ENCODE data around the gene KIF18B. TPM values are rescaled to one million over a fixed set of nuclear protein-coding genes. Genes with fewer than 3 reads are reported as not detected.

The KIF18B gene
- total and polyA plus RNA-seq, 9 donors = 0.10 to 0.79 (median 0.17) TPM; not detected in 3

- Histone ChIP-seq H3K9me3 (no peaks in the 10 kb centered on the region), H3K4me3 (no peak overlapping the region), H3K36me3 (no peaks in the 10 kb centered on the region), H3K27me3 (no peaks in the 10 kb centered on the region), H3K4me1 (ENCODE audit: insufficient read depth) (peaks cover 4% of the 10 kb centered on the region), H3K27ac (no peak overlapping the region)
- no peak for DNase-seq
- 46 to 51% (median 49%) methylated on average over 3 of the region's 3 CpGs for WGBS, 3 donors
- intact Hi-C loops (cut with DNase I) = no loop called here
- TF ChIP-seq EP300 (IDR thresholded peaks at IDR 0.05) (no peak), POLR2A (IDR thresholded peaks at IDR 0.05) (no peak), CTCF (IDR thresholded peaks at IDR 0.05) (no peak)
Observed at GRCh38 chr17:44900894-44901293, 46.7 kb downstream of the KIF18B start.

GRCh38 chr17:44899074-44899782, 48.3 kb downstream of the KIF18B start, which contains the start of gene EFTUD2:
TSS of gene EFTUD2 (minus strand) at chr17:44899445. CDS start at chr17:44894521, 4,924 bp downstream.
- peak within 1 kb of the TSS; percentile 73 for H3K4me3 ChIP-seq
- peak; percentile 92 to 96 (median 95) for DNase-seq
- intact Hi-C loops (cut with DNase I) = no loop called here

GRCh38 chr17:44898768-44899073, 48.9 kb downstream of the KIF18B start:
- H3K4me3 ChIP-seq = peak overlapping the region; percentile 73
- peaks cover 4% of the 10 kb centered on the region for H3K4me1 ChIP-seq (ENCODE audit: insufficient read depth)
- WGBS, 3 donors = 0 to 1% (median 0%) methylated on average over 7 of the region's 7 CpGs
- no peaks in the 10 kb centered on the region for H3K27me3 ChIP-seq
- peak overlapping the region in 1 of 2 donors; percentile 93 for H3K27ac ChIP-seq
- DNase-seq = no peak
- H3K36me3 ChIP-seq = no peaks in the 10 kb centered on the region
- no peaks in the 10 kb centered on the region for H3K9me3 ChIP-seq
- TF ChIP-seq EP300 (IDR thresholded peaks at IDR 0.05) (no peak), CTCF (IDR thresholded peaks at IDR 0.05) (no peak), POLR2A (IDR thresholded peaks at IDR 0.05) (no peak)
- intact Hi-C loops (cut with DNase I) = no loop called here

More at GRCh38 chr17:44899074-44899782, 48.3 kb downstream of the KIF18B start, which contains the start of gene EFTUD2:
- Histone ChIP-seq H3K9me3 (no peaks in the 10 kb centered on the region), H3K4me1 (ENCODE audit: insufficient read depth) (peaks cover 4% of the 10 kb centered on the region), H3K27me3 (no peaks in the 10 kb centered on the region), H3K27ac (peak within 1 kb of the TSS; percentile 73 to 93), H3K36me3 (no peaks in the 10 kb centered on the region)
- peak in 2 of 3 donors; percentile 52 to 55 for TF ChIP-seq CTCF (IDR thresholded peaks at IDR 0.05)
- TF ChIP-seq EP300 (IDR thresholded peaks at IDR 0.05) = no peak
- peak; percentile 51 for TF ChIP-seq POLR2A (IDR thresholded peaks at IDR 0.05)
- 0% methylated on average over 54 of the region's 54 CpGs for WGBS, 3 donors

- no peaks in the 10 kb centered on the region for H3K36me3 ChIP-seq
- no peak overlapping the region for H3K4me3 ChIP-seq
- TF ChIP-seq POLR2A (IDR thresholded peaks at IDR 0.05) = no peak
- TF ChIP-seq EP300 (IDR thresholded peaks at IDR 0.05) = no peak
- TF ChIP-seq CTCF (IDR thresholded peaks at IDR 0.05) = no peak
- no peaks in the 10 kb centered on the region for H3K9me3 ChIP-seq
- H3K4me1 ChIP-seq (ENCODE audit: insufficient read depth) = peaks cover 2% of the 10 kb centered on the region
- no peak for DNase-seq
- intact Hi-C loops (cut with DNase I) = no loop called here
- no peak overlapping the region for H3K27ac ChIP-seq
- 87 to 98% (median 88%) methylated on average over 4 of the region's 4 CpGs for WGBS, 3 donors
- H3K27me3 ChIP-seq = no peaks in the 10 kb centered on the region
Observed at GRCh38 chr17:44894642-44895041, 52.9 kb downstream of the KIF18B start.
